ENCODE data around the gene INPP5A.

INPP5A gene

GRCh38 chr10:132781556-132781955, 244.0 kb downstream of the INPP5A start:
- no peak for ATAC-seq
- TF ChIP-seq CREB5 (CRISPR knock-in tag; IDR thresholded peaks at IDR 0.05; ENCODE audit: low read depth) (no peak), ISL1 (CRISPR knock-in tag; IDR thresholded peaks at IDR 0.05) (no peak), ARNTL (CRISPR knock-in tag; IDR thresholded peaks at IDR 0.05; ENCODE audit: borderline replicate concordance, low read depth) (no peak), TOX (CRISPR knock-in tag; IDR thresholded peaks at IDR 0.05; ENCODE audit: borderline replicate concordance) (no peak), PPARA (CRISPR knock-in tag; IDR thresholded peaks at IDR 0.05; ENCODE audit: borderline replicate concordance) (no peak), ZNF70 (CRISPR knock-in tag; IDR thresholded peaks at IDR 0.05) (no peak), BACH2 (CRISPR knock-in tag; IDR thresholded peaks at IDR 0.05; ENCODE audit: borderline replicate concordance) (no peak), CSDC2 (CRISPR knock-in tag; IDR thresholded peaks at IDR 0.05) (no peak), GLIS3 (CRISPR knock-in tag; IDR thresholded peaks at IDR 0.05) (no peak), ZNF8 (CRISPR knock-in tag; IDR thresholded peaks at IDR 0.05) (no peak), ESRRG (CRISPR knock-in tag; IDR thresholded peaks at IDR 0.05) (no peak), ZFP30 (CRISPR knock-in tag; IDR thresholded peaks at IDR 0.05) (no peak), OSR1 (CRISPR knock-in tag; IDR thresholded peaks at IDR 0.05) (no peak), RARB (CRISPR knock-in tag; IDR thresholded peaks at IDR 0.05) (no peak), POU6F1 (CRISPR knock-in tag; IDR thresholded peaks at IDR 0.05; ENCODE audit: borderline replicate concordance, low read depth) (no peak), TCF4 (CRISPR knock-in tag; IDR thresholded peaks at IDR 0.05; ENCODE audit: borderline replicate concordance) (no peak), ZFP3 (CRISPR knock-in tag; IDR thresholded peaks at IDR 0.05) (no peak)
- TF ChIP-seq, protein P1, sequence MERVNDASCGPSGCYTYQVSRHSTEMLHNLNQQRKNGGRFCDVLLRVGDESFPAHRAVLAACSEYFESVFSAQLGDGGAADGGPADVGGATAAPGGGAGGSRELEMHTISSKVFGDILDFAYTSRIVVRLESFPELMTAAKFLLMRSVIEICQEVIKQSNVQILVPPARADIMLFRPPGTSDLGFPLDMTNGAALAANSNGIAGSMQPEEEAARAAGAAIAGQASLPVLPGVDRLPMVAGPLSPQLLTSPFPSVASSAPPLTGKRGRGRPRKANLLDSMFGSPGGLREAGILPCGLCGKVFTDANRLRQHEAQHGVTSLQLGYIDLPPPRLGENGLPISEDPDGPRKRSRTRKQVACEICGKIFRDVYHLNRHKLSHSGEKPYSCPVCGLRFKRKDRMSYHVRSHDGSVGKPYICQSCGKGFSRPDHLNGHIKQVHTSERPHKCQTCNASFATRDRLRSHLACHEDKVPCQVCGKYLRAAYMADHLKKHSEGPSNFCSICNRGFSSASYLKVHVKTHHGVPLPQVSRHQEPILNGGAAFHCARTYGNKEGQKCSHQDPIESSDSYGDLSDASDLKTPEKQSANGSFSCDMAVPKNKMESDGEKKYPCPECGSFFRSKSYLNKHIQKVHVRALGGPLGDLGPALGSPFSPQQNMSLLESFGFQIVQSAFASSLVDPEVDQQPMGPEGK (CRISPR knock-in tag; IDR thresholded peaks at IDR 0.05; ENCODE audit: borderline replicate concordance) = no peak
- TF ChIP-seq, protein P2, sequence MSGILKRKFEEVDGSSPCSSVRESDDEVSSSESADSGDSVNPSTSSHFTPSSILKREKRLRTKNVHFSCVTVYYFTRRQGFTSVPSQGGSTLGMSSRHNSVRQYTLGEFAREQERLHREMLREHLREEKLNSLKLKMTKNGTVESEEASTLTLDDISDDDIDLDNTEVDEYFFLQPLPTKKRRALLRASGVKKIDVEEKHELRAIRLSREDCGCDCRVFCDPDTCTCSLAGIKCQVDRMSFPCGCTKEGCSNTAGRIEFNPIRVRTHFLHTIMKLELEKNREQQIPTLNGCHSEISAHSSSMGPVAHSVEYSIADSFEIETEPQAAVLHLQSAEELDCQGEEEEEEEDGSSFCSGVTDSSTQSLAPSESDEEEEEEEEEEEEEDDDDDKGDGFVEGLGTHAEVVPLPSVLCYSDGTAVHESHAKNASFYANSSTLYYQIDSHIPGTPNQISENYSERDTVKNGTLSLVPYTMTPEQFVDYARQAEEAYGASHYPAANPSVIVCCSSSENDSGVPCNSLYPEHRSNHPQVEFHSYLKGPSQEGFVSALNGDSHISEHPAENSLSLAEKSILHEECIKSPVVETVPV (CRISPR knock-in tag; IDR thresholded peaks at IDR 0.05) = no peak
- TF ChIP-seq, protein P3, sequence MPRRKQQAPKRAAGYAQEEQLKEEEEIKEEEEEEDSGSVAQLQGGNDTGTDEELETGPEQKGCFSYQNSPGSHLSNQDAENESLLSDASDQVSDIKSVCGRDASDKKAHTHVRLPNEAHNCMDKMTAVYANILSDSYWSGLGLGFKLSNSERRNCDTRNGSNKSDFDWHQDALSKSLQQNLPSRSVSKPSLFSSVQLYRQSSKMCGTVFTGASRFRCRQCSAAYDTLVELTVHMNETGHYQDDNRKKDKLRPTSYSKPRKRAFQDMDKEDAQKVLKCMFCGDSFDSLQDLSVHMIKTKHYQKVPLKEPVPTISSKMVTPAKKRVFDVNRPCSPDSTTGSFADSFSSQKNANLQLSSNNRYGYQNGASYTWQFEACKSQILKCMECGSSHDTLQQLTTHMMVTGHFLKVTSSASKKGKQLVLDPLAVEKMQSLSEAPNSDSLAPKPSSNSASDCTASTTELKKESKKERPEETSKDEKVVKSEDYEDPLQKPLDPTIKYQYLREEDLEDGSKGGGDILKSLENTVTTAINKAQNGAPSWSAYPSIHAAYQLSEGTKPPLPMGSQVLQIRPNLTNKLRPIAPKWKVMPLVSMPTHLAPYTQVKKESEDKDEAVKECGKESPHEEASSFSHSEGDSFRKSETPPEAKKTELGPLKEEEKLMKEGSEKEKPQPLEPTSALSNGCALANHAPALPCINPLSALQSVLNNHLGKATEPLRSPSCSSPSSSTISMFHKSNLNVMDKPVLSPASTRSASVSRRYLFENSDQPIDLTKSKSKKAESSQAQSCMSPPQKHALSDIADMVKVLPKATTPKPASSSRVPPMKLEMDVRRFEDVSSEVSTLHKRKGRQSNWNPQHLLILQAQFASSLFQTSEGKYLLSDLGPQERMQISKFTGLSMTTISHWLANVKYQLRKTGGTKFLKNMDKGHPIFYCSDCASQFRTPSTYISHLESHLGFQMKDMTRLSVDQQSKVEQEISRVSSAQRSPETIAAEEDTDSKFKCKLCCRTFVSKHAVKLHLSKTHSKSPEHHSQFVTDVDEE (CRISPR knock-in tag; IDR thresholded peaks at IDR 0.05) = no peak

GRCh38 chr10:132783165-132783939, 245.8 kb downstream of the INPP5A start:
- ATAC-seq = no peak
- no peak for TF ChIP-seq ZNF8 (CRISPR knock-in tag; IDR thresholded peaks at IDR 0.05)
- no peak for TF ChIP-seq PPARA (CRISPR knock-in tag; IDR thresholded peaks at IDR 0.05; ENCODE audit: borderline replicate concordance)
- TF ChIP-seq ARNTL (CRISPR knock-in tag; IDR thresholded peaks at IDR 0.05; ENCODE audit: borderline replicate concordance, low read depth) = no peak
- TF ChIP-seq TCF4 (CRISPR knock-in tag; IDR thresholded peaks at IDR 0.05; ENCODE audit: borderline replicate concordance) = no peak
- no peak for TF ChIP-seq ZFP3 (CRISPR knock-in tag; IDR thresholded peaks at IDR 0.05)
- no peak for TF ChIP-seq ISL1 (CRISPR knock-in tag; IDR thresholded peaks at IDR 0.05)
- TF ChIP-seq CSDC2 (CRISPR knock-in tag; IDR thresholded peaks at IDR 0.05) = no peak
- TF ChIP-seq GLIS3 (CRISPR knock-in tag; IDR thresholded peaks at IDR 0.05) = no peak
- no peak for TF ChIP-seq ZNF70 (CRISPR knock-in tag; IDR thresholded peaks at IDR 0.05)
- no peak for TF ChIP-seq ZNF565 (CRISPR knock-in tag; conservative IDR thresholded peaks at IDR 0.05; ENCODE audit: low read depth)
- TF ChIP-seq, protein P3 (CRISPR knock-in tag; IDR thresholded peaks at IDR 0.05) = no peak
- no peak for TF ChIP-seq BACH2 (CRISPR knock-in tag; IDR thresholded peaks at IDR 0.05; ENCODE audit: borderline replicate concordance)
- TF ChIP-seq CREB5 (CRISPR knock-in tag; IDR thresholded peaks at IDR 0.05; ENCODE audit: low read depth) = no peak
- no peak for TF ChIP-seq OSR1 (CRISPR knock-in tag; IDR thresholded peaks at IDR 0.05)

Data from SK-N-SH treated with all-trans-retinoic acid at 6 μM for 48 hours (cell line).